Body of pancreas (tissue), 4 donors: ENCODE results near the gene MAP2K5.

Experiments used
- POLR2A ChIP-seq, 3 donors: fragments of 450-650 bp; IDR thresholded peaks; one replicate each; pipeline ENCODE4 v1.6.1; 2016; ENCODE audit warnings: antibody characterized with exemption in 3 of 3, mild to moderate bottlenecking in 2 of 3
- TF ChIP-seq, protein P1 (sequence below), 7 experiments: fragments of 450-650 bp in 4 of 7; fragments of 200-600 bp in 3 of 7; sonication (generic) in 3 of 7; IDR thresholded peaks; one replicate each; pipeline ENCODE4 v1.5.1; 2016 to 2019; ENCODE audit warnings: antibody characterized with exemption in 7 of 7

- TF ChIP-seq, protein P1, sequence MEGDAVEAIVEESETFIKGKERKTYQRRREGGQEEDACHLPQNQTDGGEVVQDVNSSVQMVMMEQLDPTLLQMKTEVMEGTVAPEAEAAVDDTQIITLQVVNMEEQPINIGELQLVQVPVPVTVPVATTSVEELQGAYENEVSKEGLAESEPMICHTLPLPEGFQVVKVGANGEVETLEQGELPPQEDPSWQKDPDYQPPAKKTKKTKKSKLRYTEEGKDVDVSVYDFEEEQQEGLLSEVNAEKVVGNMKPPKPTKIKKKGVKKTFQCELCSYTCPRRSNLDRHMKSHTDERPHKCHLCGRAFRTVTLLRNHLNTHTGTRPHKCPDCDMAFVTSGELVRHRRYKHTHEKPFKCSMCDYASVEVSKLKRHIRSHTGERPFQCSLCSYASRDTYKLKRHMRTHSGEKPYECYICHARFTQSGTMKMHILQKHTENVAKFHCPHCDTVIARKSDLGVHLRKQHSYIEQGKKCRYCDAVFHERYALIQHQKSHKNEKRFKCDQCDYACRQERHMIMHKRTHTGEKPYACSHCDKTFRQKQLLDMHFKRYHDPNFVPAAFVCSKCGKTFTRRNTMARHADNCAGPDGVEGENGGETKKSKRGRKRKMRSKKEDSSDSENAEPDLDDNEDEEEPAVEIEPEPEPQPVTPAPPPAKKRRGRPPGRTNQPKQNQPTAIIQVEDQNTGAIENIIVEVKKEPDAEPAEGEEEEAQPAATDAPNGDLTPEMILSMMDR (IDR thresholded peaks at IDR 0.05): no peak
- TF ChIP-seq POLR2A (IDR thresholded peaks at IDR 0.05): no peak
Measured at GRCh38 chr15:67531379-67531914, 11.1 kb upstream of the MAP2K5 start.
